ENCODE measurements around the gene CD163. TPM values are rescaled to one million over a fixed set of nuclear protein-coding genes. Genes with fewer than 3 reads are reported as not detected.

Gene CD163
- total RNA-seq, 1 donor from 2014 or later, result 1.7 TPM

DNA sequence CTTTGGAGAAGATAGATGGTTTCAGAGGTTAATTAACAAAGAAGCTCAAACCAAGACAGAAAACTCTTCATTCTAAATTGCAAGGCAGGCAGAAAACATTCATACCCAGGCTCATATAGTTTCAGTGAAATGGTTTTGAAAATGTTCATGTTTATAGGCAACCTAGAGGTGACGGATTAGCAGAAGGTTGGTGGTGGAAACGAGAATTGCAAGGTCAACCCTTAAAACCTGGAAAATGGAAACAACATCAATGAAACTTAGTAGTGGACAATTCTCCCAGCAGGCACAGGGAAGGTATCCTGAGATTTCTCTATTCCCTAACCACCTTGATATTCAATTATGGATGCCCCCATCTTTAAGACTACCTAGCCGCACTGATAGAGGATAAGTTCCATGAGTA is 965 bp downstream of the CD163 start:
- Mint-ChIP-seq H3K27ac (no peak overlapping the region), H3K27me3 (no peaks in the 10 kb centered on the region), H3K9me3 (ENCODE audit: low read depth) (peaks cover 6% of the 10 kb centered on the region), H3K36me3 (ENCODE audit: insufficient read depth) (peaks cover 1% of the 10 kb centered on the region), H3K4me3 (ENCODE audit: low read depth) (no peak overlapping the region), H3K4me1 (ENCODE audit: low read depth) (peaks cover 14% of the 10 kb centered on the region)
- DNase-seq (ENCODE audit: low spot score, unreplicated experiment), result no peak
- TF ChIP-seq CTCF (IDR thresholded peaks at IDR 0.05; ENCODE audit: unreplicated experiment), result no peak

- H3K4me1 Mint-ChIP-seq (ENCODE audit: low read depth), result peaks cover 23% of the 10 kb centered on the region
- DNase-seq (ENCODE audit: low spot score, unreplicated experiment), result no peak
- no peak for TF ChIP-seq CTCF (IDR thresholded peaks at IDR 0.05; ENCODE audit: unreplicated experiment)
- H3K4me3 Mint-ChIP-seq (ENCODE audit: low read depth), result no peak overlapping the region
- no peaks in the 10 kb centered on the region for H3K27me3 Mint-ChIP-seq
- no peaks in the 10 kb centered on the region for H3K36me3 Mint-ChIP-seq (ENCODE audit: insufficient read depth)
- no peak overlapping the region for H3K27ac Mint-ChIP-seq
- H3K9me3 Mint-ChIP-seq (ENCODE audit: low read depth), result peaks cover 2% of the 10 kb centered on the region
Observed at GRCh38 chr12:7501031-7501588, 2.5 kb downstream of the CD163 start.

DNA sequence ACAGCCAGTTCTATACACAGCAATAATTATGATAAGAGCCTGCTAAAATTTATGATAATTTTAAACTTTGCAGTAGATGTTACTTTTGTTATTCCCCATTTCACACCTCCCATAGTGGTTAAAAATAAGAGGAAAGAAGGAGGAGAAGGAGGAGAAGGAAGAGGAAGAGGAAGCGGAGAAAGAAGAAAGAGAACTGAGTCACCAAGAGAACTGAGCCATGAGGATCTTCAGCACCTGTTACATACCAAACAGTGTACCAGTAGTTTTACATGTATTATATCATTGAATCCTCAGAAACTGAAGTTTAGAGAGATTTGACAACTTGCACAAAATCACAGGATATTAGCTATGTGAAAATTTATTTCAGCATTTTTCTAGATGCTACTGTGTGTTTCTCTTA is 3.9 kb downstream of the CD163 start:
- Mint-ChIP-seq H3K27me3 (no peaks in the 10 kb centered on the region), H3K4me1 (ENCODE audit: low read depth) (peaks cover 23% of the 10 kb centered on the region)
- DNase-seq (ENCODE audit: low spot score, unreplicated experiment), result no peak

DNA sequence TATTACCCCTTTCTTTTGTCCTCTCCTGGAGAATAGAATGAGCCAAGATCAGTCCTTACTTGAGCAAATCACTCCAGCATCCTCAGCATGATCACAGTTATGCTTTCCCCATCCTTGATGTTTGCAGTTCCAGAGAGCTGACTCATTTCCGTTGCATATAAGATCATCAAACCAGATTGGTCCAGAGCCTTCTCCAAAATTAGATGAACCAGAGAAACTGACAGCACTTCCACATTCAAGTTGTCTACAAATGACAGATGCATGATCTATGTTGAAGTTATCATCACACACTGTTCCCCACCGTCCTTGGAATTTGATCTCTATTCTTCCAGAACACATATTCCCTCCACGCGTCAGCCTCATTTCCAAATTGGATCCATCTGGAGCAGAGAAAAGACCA is 4.8 kb downstream of the CD163 start:
- no peak for TF ChIP-seq CTCF (IDR thresholded peaks at IDR 0.05; ENCODE audit: unreplicated experiment)
- no peak overlapping the region for H3K4me3 Mint-ChIP-seq (ENCODE audit: low read depth)
- peaks cover 23% of the 10 kb centered on the region for H3K4me1 Mint-ChIP-seq (ENCODE audit: low read depth)
- no peak for DNase-seq (ENCODE audit: low spot score, unreplicated experiment)
- peaks cover 7% of the 10 kb centered on the region for H3K9me3 Mint-ChIP-seq (ENCODE audit: low read depth)
- H3K27ac Mint-ChIP-seq, result no peak overlapping the region
- H3K36me3 Mint-ChIP-seq (ENCODE audit: insufficient read depth), result no peaks in the 10 kb centered on the region
- no peaks in the 10 kb centered on the region for H3K27me3 Mint-ChIP-seq

More for the DNA sequence above, 3.9 kb downstream of the CD163 start:
- TF ChIP-seq CTCF (IDR thresholded peaks at IDR 0.05; ENCODE audit: unreplicated experiment), result no peak
- Mint-ChIP-seq H3K27ac (no peak overlapping the region), H3K9me3 (ENCODE audit: low read depth) (peaks cover 7% of the 10 kb centered on the region), H3K4me3 (ENCODE audit: low read depth) (no peak overlapping the region), H3K36me3 (ENCODE audit: insufficient read depth) (no peaks in the 10 kb centered on the region)

- H3K4me3 Mint-ChIP-seq (ENCODE audit: low read depth), result no peak overlapping the region
- TF ChIP-seq CTCF (IDR thresholded peaks at IDR 0.05; ENCODE audit: unreplicated experiment), result no peak
- no peaks in the 10 kb centered on the region for H3K27me3 Mint-ChIP-seq
- no peak for DNase-seq (ENCODE audit: low spot score, unreplicated experiment)
- peaks cover 7% of the 10 kb centered on the region for H3K9me3 Mint-ChIP-seq (ENCODE audit: low read depth)
- H3K4me1 Mint-ChIP-seq (ENCODE audit: low read depth), result peaks cover 27% of the 10 kb centered on the region
- peak overlapping the region; percentile 53 for H3K27ac Mint-ChIP-seq
- no peaks in the 10 kb centered on the region for H3K36me3 Mint-ChIP-seq (ENCODE audit: insufficient read depth)
Observed at GRCh38 chr12:7497661-7498060, 5.9 kb downstream of the CD163 start.

Data from progenitor cell of endocrine pancreas (in vitro differentiated cells).